HEK293 (cell line): ENCODE data around the gene PCSK9.

Experiments
- CTCF ChIA-PET: fragments of 350-600 bp; formaldehyde crosslinking; extraction: SDS; loops from one replicate; lab custom pipeline; 2021; ENCODE audit warnings: antibody characterized with exemption; lab: Yijun Ruan, JAX
- POLR2A ChIA-PET: fragments of 300-600 bp; formaldehyde crosslinking; extraction: SDS; loops from one replicate; lab custom pipeline; 2020; ENCODE audit warnings: antibody characterized with exemption, inconsistent platforms; lab: Yijun Ruan, JAX
- H3K27ac ChIP-seq: fragments of 200-500 bp; sonication (Bioruptor generic); 2 replicates; pipeline ENCODE4 v1.5.1; 2014; ENCODE audit warnings: low read depth, low read length, control low read depth, inconsistent platforms; ENCODE audit errors: extremely low read depth
- H3K36me3 ChIP-seq, 2 experiments: fragments of 200-500 bp in 1 of 2; sonication (Bioruptor generic) in 1 of 2; 1 replicate in 1 of 2; 2 replicates in 1 of 2; pipeline ENCODE4 v1.5.1; 2014 to 2017; ENCODE audit warnings: inconsistent platforms in 2 of 2, low read length in 2 of 2; ENCODE audit not compliant: control insufficient read depth in 2 of 2, insufficient read depth in 1 of 2
- H3K4me1 ChIP-seq: fragments of 200-500 bp; sonication (Bioruptor generic); 2 replicates; pipeline ENCODE4 v1.5.1; 2014; ENCODE audit warnings: mild to moderate bottlenecking, low read length, inconsistent platforms; ENCODE audit not compliant: control insufficient read depth, insufficient read depth
- H3K4me3 ChIP-seq: 2 replicates; pipeline ENCODE4 v1.5.1; 2011; ENCODE audit warnings: low read depth, mild to moderate bottlenecking, control low read depth, low read length, moderate library complexity
- H3K9me3 ChIP-seq: fragments of 200-500 bp; sonication (Bioruptor generic); 2 replicates; pipeline ENCODE4 v1.5.1; 2014; ENCODE audit warnings: low read depth, low read length, inconsistent platforms; ENCODE audit not compliant: control insufficient read depth, insufficient read depth
- EGR2 ChIP-seq: fragments of 450-650 bp; formaldehyde crosslinking; IDR thresholded peaks from 2 replicates; pipeline ENCODE4 v1.5.1; 2016; ENCODE audit warnings: low read depth, missing biosample characterization, missing genetic modification characterization
- GLIS1 ChIP-seq: fragments of 450-650 bp; formaldehyde crosslinking; IDR thresholded peaks from 2 replicates; pipeline ENCODE4 v1.5.1; 2016; ENCODE audit warnings: missing biosample characterization, missing genetic modification characterization
- OSR2 ChIP-seq: fragments of 450-650 bp; formaldehyde crosslinking; IDR thresholded peaks from 2 replicates; pipeline ENCODE4 v1.5.1; 2016; ENCODE audit warnings: missing biosample characterization, missing genetic modification characterization
- ZBTB20 ChIP-seq: fragments of 450-650 bp; formaldehyde crosslinking; IDR thresholded peaks from 2 replicates; pipeline ENCODE4 v1.5.1; 2016; ENCODE audit warnings: missing biosample characterization, missing genetic modification characterization
- ZNF10 ChIP-seq: fragments of 450-650 bp; formaldehyde crosslinking; IDR thresholded peaks from 2 replicates; pipeline ENCODE4 v1.5.1; 2017; ENCODE audit warnings: missing biosample characterization, missing genetic modification characterization
- ZNF155 ChIP-seq: fragments of 450-650 bp; formaldehyde crosslinking; IDR thresholded peaks from 2 replicates; pipeline ENCODE4 v1.5.1; 2016; ENCODE audit warnings: missing biosample characterization, missing genetic modification characterization
- ZNF202 ChIP-seq: fragments of 450-650 bp; formaldehyde crosslinking; IDR thresholded peaks from 2 replicates; pipeline ENCODE4 v1.5.1; 2016; ENCODE audit warnings: missing biosample characterization, missing genetic modification characterization, borderline replicate concordance
- ZNF423 ChIP-seq: fragments of 450-650 bp; formaldehyde crosslinking; IDR thresholded peaks from 2 replicates; pipeline ENCODE4 v1.5.1; 2016; ENCODE audit warnings: missing biosample characterization, missing genetic modification characterization
- ZNF521 ChIP-seq: fragments of 450-650 bp; formaldehyde crosslinking; IDR thresholded peaks from 2 replicates; pipeline ENCODE4 v1.5.1; 2017; ENCODE audit warnings: missing biosample characterization, mild to moderate bottlenecking, missing genetic modification characterization
- ZNF660 ChIP-seq: fragments of 450-650 bp; IDR thresholded peaks from 2 replicates; pipeline ENCODE4 v1.5.1; 2018; ENCODE audit warnings: missing biosample characterization, mild to moderate bottlenecking, missing genetic modification characterization
- ZNF677 ChIP-seq: fragments of 450-650 bp; IDR thresholded peaks from 2 replicates; pipeline ENCODE4 v1.5.0; 2018; ENCODE audit warnings: missing biosample characterization, mild to moderate bottlenecking, missing genetic modification characterization, moderate library complexity
- ZNF785 ChIP-seq: fragments of 450-650 bp; formaldehyde crosslinking; IDR thresholded peaks from 2 replicates; pipeline ENCODE4 v1.5.1; 2016; ENCODE audit warnings: missing biosample characterization, missing genetic modification characterization
- TF ChIP-seq, protein P1 (sequence below): fragments of 450-650 bp; formaldehyde crosslinking; conservative IDR thresholded peaks from 2 replicates; pipeline ENCODE4 v1.5.1; 2016; ENCODE audit warnings: low read depth, missing biosample characterization, missing genetic modification characterization
- TF ChIP-seq, protein P2 (sequence below): fragments of 450-650 bp; formaldehyde crosslinking; IDR thresholded peaks from 2 replicates; pipeline ENCODE4 v1.5.1; 2016; ENCODE audit warnings: missing biosample characterization, missing genetic modification characterization
- TF ChIP-seq, protein P3 (sequence below): fragments of 450-650 bp; formaldehyde crosslinking; IDR thresholded peaks from 2 replicates; pipeline ENCODE4 v1.5.1; 2016; ENCODE audit warnings: missing biosample characterization, missing genetic modification characterization, borderline replicate concordance

Gene PCSK9

DNA sequence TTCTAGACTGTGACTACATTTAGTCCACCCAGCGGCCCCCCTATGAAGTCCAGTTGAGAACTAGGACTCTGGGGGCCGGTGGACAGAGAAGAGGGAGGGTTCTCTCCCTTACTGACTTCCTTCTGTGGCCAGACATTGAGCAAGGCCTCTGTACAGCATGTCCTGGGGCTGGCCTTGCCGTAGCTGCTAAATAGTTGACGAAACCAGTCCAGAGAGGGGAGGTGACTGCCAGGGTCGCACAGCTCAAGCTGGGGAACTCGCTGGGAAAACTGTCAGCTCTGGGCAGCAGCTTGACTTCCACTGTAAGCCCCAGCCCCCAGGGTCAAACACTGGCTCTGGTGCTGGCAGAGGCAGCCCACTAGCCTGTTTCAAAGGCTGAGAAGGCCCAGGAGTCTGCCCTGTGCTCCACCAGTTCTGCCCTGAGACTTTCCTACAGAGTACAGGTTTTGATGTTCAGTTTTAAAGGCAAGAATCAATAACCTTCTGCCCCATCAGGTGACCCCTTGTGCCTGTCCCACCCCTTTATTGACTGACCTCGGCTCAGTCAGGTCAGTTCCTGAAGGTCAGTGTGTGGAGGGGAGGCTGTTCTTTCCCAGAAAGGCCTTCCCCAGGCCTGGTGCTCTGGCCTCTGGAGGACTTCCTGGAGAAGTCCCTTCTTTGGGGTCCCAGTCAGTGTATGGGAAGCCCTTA is 14.1 kb downstream of the PCSK9 start (continued):
- TF ChIP-seq, protein P1, sequence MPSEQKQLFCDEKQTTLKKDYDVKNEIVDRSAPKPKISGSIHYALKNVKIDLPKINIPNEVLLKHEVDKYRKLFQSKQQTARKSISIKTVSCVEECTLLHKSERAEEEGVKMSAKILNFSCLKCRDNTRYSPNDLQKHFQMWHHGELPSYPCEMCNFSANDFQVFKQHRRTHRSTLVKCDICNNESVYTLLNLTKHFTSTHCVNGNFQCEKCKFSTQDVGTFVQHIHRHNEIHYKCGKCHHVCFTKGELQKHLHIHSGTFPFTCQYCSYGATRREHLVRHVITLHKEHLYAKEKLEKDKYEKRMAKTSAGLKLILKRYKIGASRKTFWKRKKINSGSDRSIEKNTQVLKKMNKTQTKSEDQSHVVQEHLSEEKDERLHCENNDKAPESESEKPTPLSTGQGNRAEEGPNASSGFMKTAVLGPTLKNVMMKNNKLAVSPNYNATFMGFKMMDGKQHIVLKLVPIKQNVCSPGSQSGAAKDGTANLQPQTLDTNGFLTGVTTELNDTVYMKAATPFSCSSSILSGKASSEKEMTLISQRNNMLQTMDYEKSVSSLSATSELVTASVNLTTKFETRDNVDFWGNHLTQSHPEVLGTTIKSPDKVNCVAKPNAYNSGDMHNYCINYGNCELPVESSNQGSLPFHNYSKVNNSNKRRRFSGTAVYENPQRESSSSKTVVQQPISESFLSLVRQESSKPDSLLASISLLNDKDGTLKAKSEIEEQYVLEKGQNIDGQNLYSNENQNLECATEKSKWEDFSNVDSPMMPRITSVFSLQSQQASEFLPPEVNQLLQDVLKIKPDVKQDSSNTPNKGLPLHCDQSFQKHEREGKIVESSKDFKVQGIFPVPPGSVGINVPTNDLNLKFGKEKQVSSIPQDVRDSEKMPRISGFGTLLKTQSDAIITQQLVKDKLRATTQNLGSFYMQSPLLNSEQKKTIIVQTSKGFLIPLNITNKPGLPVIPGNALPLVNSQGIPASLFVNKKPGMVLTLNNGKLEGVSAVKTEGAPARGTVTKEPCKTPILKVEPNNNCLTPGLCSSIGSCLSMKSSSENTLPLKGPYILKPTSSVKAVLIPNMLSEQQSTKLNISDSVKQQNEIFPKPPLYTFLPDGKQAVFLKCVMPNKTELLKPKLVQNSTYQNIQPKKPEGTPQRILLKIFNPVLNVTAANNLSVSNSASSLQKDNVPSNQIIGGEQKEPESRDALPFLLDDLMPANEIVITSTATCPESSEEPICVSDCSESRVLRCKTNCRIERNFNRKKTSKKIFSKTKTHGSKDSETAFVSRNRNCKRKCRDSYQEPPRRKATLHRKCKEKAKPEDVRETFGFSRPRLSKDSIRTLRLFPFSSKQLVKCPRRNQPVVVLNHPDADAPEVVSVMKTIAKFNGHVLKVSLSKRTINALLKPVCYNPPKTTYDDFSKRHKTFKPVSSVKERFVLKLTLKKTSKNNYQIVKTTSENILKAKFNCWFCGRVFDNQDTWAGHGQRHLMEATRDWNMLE (tag by site-specific recombination) = no peak
- TF ChIP-seq ZBTB20 (tag by site-specific recombination) (no peak), ZNF521 (tag by site-specific recombination) (no peak), ZNF677 (tag by site-specific recombination) (no peak), ZNF660 (tag by site-specific recombination) (no peak)

DNA sequence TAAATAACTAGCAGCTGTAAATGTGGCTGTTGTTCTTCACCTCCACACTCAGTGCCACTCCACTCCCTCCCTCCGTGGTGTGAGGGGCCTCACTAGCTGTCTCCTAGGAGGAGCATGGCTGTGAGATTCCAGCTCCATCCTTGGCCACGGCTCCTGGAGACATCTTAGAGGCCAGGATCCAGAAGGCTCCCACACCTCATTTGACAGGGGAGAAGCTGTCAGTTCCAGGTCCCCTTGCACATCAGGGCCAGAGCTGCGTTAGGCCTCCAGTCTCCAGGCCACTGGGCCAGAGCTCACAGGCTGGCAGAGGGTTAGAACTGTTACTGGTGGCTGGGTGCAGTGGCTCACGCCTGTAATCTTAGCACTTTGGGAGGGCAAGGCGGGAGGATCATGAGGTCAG is 15.0 kb downstream of the PCSK9 start:
- TF ChIP-seq, protein P2, sequence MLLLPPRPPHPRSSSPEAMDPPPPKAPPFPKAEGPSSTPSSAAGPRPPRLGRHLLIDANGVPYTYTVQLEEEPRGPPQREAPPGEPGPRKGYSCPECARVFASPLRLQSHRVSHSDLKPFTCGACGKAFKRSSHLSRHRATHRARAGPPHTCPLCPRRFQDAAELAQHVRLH (tag by site-specific recombination) = no peak
- TF ChIP-seq ZNF423 (tag by site-specific recombination) = no peak
- no peaks in the 10 kb centered on the region for H3K4me1 ChIP-seq
- ChIA-PET POLR2A (interaction anchor here (1.2 kb wide), 1 partner anchor 9 kb away, joined by 3 read pairs; no protein-coding TSS in a partner anchor), CTCF (no interaction called here)
- no peaks in the 10 kb centered on the region for H3K36me3 ChIP-seq
- no peaks in the 10 kb centered on the region for H3K9me3 ChIP-seq
- H3K4me3 ChIP-seq = no peak overlapping the region
- H3K27ac ChIP-seq = no peak overlapping the region

DNA sequence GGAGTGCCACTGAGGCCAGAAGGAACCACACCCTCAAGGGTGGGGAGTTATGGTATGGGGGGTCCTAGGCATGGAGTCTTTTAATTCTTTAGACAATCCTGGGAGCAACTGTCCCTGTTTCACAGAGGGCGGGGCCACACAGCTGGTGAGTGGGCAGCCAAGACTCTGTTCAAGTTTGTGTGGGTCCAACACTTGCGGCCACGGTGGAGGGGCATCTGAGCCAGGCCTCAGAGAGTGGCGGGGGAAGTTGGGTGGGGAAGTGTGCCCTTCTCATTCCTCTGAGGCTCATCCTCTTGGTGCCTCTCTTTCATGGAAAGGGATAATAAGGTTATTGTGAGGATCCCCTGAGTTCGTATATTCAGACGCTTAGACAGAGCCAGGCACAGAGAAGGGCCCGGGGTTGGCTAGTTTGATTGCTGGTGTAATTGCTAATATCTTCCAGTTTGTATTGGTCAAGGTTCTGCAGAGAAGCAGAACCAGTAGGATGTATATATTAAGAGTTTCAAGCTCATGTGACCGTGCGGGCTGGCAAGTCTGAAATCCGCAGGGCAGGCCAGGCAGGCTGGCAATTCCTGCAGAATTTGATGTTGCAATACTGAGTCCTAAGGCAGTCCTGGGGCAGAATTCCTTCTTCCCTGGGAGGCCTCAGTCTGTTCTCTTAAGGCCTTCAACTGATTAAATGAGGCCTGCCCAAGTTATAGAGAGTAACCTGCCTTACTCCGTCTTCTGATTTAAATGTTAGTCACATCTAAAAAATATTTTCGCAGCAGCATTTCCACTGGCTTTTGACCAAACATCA is 15.9 kb downstream of the PCSK9 start:
- ChIA-PET CTCF (no interaction called here), POLR2A (interaction anchor here (1.2 kb wide), 1 partner anchor 8 kb away, joined by 3 read pairs; no protein-coding TSS in a partner anchor)
- H3K4me1 ChIP-seq = no peaks in the 10 kb centered on the region
- H3K27ac ChIP-seq = no peak overlapping the region
- no peaks in the 10 kb centered on the region for H3K9me3 ChIP-seq
- no peak overlapping the region for H3K4me3 ChIP-seq
- TF ChIP-seq ZNF10 (tag by site-specific recombination) = peak; percentile 71
- no peak for TF ChIP-seq ZNF202
- no peaks in the 10 kb centered on the region for H3K36me3 ChIP-seq

DNA sequence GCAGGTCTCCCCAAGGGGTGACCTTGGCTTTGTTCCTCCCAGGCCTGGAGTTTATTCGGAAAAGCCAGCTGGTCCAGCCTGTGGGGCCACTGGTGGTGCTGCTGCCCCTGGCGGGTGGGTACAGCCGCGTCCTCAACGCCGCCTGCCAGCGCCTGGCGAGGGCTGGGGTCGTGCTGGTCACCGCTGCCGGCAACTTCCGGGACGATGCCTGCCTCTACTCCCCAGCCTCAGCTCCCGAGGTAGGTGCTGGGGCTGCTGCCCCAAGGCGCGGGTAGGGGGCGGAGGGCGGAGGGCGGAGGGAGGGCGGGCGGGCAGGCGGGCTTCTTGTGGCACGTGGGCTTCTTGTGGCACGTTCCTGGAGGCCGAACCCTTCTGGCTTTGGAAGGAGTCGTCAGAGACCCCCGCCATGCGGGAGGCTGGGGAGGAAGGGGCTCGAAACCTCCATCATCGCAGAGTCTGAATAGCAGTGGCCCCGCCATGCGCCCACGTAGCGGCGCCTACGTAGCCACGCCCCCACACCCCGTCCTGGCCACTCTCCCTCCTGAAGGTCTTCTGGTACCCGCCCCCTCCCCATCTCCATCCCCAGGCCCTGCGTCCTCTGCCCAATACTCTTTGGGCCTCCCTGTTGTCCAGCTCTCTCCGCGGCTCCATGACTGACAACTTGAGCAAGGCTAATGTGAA is 16.7 kb downstream of the PCSK9 start:
- Histone ChIP-seq H3K27ac (no peak overlapping the region), H3K36me3 (no peaks in the 10 kb centered on the region), H3K9me3 (no peaks in the 10 kb centered on the region), H3K4me3 (no peak overlapping the region), H3K4me1 (no peaks in the 10 kb centered on the region)
- ChIA-PET POLR2A (no interaction called here), CTCF (no interaction called here)
- TF ChIP-seq ZNF785 (tag by site-specific recombination) (no peak), EGR2 (tag by site-specific recombination) (no peak), ZNF155 (tag by site-specific recombination) (no peak), OSR2 (tag by site-specific recombination) (no peak), GLIS1 (tag by site-specific recombination) (no peak)
- TF ChIP-seq, protein P3, sequence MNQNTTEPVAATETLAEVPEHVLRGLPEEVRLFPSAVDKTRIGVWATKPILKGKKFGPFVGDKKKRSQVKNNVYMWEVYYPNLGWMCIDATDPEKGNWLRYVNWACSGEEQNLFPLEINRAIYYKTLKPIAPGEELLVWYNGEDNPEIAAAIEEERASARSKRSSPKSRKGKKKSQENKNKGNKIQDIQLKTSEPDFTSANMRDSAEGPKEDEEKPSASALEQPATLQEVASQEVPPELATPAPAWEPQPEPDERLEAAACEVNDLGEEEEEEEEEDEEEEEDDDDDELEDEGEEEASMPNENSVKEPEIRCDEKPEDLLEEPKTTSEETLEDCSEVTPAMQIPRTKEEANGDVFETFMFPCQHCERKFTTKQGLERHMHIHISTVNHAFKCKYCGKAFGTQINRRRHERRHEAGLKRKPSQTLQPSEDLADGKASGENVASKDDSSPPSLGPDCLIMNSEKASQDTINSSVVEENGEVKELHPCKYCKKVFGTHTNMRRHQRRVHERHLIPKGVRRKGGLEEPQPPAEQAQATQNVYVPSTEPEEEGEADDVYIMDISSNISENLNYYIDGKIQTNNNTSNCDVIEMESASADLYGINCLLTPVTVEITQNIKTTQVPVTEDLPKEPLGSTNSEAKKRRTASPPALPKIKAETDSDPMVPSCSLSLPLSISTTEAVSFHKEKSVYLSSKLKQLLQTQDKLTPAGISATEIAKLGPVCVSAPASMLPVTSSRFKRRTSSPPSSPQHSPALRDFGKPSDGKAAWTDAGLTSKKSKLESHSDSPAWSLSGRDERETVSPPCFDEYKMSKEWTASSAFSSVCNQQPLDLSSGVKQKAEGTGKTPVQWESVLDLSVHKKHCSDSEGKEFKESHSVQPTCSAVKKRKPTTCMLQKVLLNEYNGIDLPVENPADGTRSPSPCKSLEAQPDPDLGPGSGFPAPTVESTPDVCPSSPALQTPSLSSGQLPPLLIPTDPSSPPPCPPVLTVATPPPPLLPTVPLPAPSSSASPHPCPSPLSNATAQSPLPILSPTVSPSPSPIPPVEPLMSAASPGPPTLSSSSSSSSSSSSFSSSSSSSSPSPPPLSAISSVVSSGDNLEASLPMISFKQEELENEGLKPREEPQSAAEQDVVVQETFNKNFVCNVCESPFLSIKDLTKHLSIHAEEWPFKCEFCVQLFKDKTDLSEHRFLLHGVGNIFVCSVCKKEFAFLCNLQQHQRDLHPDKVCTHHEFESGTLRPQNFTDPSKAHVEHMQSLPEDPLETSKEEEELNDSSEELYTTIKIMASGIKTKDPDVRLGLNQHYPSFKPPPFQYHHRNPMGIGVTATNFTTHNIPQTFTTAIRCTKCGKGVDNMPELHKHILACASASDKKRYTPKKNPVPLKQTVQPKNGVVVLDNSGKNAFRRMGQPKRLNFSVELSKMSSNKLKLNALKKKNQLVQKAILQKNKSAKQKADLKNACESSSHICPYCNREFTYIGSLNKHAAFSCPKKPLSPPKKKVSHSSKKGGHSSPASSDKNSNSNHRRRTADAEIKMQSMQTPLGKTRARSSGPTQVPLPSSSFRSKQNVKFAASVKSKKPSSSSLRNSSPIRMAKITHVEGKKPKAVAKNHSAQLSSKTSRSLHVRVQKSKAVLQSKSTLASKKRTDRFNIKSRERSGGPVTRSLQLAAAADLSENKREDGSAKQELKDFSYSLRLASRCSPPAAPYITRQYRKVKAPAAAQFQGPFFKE (tag by site-specific recombination) = no peak
